CD4-positive, alpha-beta T cell treated with Interleukin-2 at 100 ng/mL for 4 hours (primary cell): ENCODE results near the gene SLC26A2.
A peak's percentile ranks its signal among the peaks of the same experiment; 100 is the strongest.

ENCODE experiments used
- DNase-seq: peaks from one replicate; pipeline ENCODE4 v3.0.0-alpha.2; 2020; ENCODE audit warnings: low spot score

The SLC26A2 gene

GRCh38 chr5:149961957-149962409 lies 1.4 kb downstream of the SLC26A2 start:
- peak; percentile 14 for DNase-seq

GRCh38 chr5:149962601-149963300 lies 2.2 kb downstream of the SLC26A2 start:
- no peak for DNase-seq

- no peak for DNase-seq
Observed at GRCh38 chr5:149963729-149964128, 3.2 kb downstream of the SLC26A2 start.

GRCh38 chr5:149966946-149967345 lies 6.4 kb downstream of the SLC26A2 start:
- no peak for DNase-seq

- no peak for DNase-seq
Observed at GRCh38 chr5:149969181-149969930, 8.8 kb downstream of the SLC26A2 start.

- DNase-seq: no peak
Observed at GRCh38 chr5:149975409-149975808, 14.9 kb downstream of the SLC26A2 start.

GRCh38 chr5:149979896-149980295 lies 19.3 kb downstream of the SLC26A2 start:
- DNase-seq: no peak

GRCh38 chr5:149981206-149981605 lies 20.6 kb downstream of the SLC26A2 start:
- DNase-seq: no peak

GRCh38 chr5:149982505-149982904 lies 21.9 kb downstream of the SLC26A2 start:
- no peak for DNase-seq

GRCh38 chr5:149988126-149988525 lies 27.6 kb downstream of the SLC26A2 start:
- DNase-seq: no peak

GRCh38 chr5:149990518-149991376 lies 30.2 kb downstream of the SLC26A2 start:
- peak; percentile 77 for DNase-seq

- no peak for DNase-seq
Observed at GRCh38 chr5:149993471-149993870, 32.9 kb downstream of the SLC26A2 start.

- no peak for DNase-seq
Observed at GRCh38 chr5:149995385-149996204, 35.0 kb downstream of the SLC26A2 start.

- DNase-seq: no peak
Observed at GRCh38 chr5:149996205-149996890, 35.8 kb downstream of the SLC26A2 start.

GRCh38 chr5:149998281-149998680 lies 37.7 kb downstream of the SLC26A2 start:
- DNase-seq: no peak

- no peak for DNase-seq
Observed at GRCh38 chr5:149999359-149999758, 38.8 kb downstream of the SLC26A2 start.

GRCh38 chr5:149999866-150000255 lies 39.3 kb downstream of the SLC26A2 start:
- no peak for DNase-seq

- peak; percentile 86 for DNase-seq
Observed at GRCh38 chr5:150000256-150000989, 39.9 kb downstream of the SLC26A2 start, which contains the start of the genes HMGXB3 and TIGD6. HMGXB3 (plus strand) TSS chr5:150000739; CDS start chr5:150004853, 4,114 bp downstream. TIGD6 (minus strand) TSS chr5:150000654; CDS start chr5:149996348, 4,306 bp downstream.

- peak; percentile 19 for DNase-seq
Observed at GRCh38 chr5:150000990-150001659, 40.6 kb downstream of the SLC26A2 start.
